Endothelial cell of umbilical vein (primary cell): ENCODE data around the gene MYH11. TPM values are rescaled to one million over a fixed set of nuclear protein-coding genes. Genes with fewer than 3 reads are reported as not detected.

Experiments used
- BruUV-seq: library from RNA; stranded (reverse); fragments of 400-500 nt; replicated peaks from 2 replicates; lab custom pipeline; 2021; lab: Mats Ljungman, UMichigan
- CTCF ChIA-PET: fragments of 300-600, 350-600 bp; sonication (Branson Sonifier 250); formaldehyde crosslinking; loops from one replicate; lab custom pipeline; 2021; ENCODE audit warnings: antibody characterized with exemption, inconsistent platforms; lab: Charles Lee
- POLR2A ChIA-PET: fragments of 300-600, 350-600 bp; sonication (Branson Sonifier 250); formaldehyde crosslinking; loops from one replicate; lab custom pipeline; 2021; ENCODE audit warnings: antibody characterized with exemption, inconsistent platforms; lab: Charles Lee
- DNase-seq: peaks from one replicate; pipeline ENCODE4 v3.0.0-alpha.2; 2011; ENCODE audit warnings: low read depth, low spot score
- FAIRE-seq: peaks from 2 replicates; lab custom pipeline; 2011; peaks lifted over from hg19 to GRCh38; lab: Jason Lieb, UNC
- H2AFZ ChIP-seq: 2 replicates; pipeline ENCODE4 v1.6.0; 2012; ENCODE audit warnings: low read depth, low read length, control low read depth, inconsistent platforms
- H3K27ac ChIP-seq: 2 replicates; pipeline ENCODE4 v1.5.1; 2011; ENCODE audit warnings: low read depth, mild to moderate bottlenecking, control low read depth, low read length, moderate library complexity; ENCODE audit not compliant: insufficient read depth
- H3K27me3 ChIP-seq, 2 experiments: 2 replicates each; pipeline versions ENCODE4 v1.6.0 to v1.6.1; 2011; ENCODE audit warnings: low read length in 2 of 2, mixed read lengths in 1 of 2; ENCODE audit not compliant: control insufficient read depth in 2 of 2, insufficient read depth in 2 of 2
- H3K36me3 ChIP-seq, 2 experiments: 2 replicates in 1 of 2; 3 replicates in 1 of 2; pipeline ENCODE4 v1.5.1; 2011; ENCODE audit warnings: low read length in 2 of 2, mild to moderate bottlenecking in 1 of 2, moderate library complexity in 1 of 2; ENCODE audit not compliant: control insufficient read depth in 2 of 2, insufficient read depth in 2 of 2; ENCODE audit errors: extremely low read depth in 1 of 2
- H3K4me1 ChIP-seq: 3 replicates; pipeline ENCODE4 v1.5.1; 2011; ENCODE audit warnings: mild to moderate bottlenecking, low read length; ENCODE audit not compliant: control insufficient read depth, insufficient read depth; ENCODE audit errors: extremely low read depth
- H3K4me2 ChIP-seq: 2 replicates; pipeline ENCODE4 v1.6.1; 2011; ENCODE audit warnings: low read length, control low read depth, mixed read lengths; ENCODE audit not compliant: insufficient read depth
- H3K4me3 ChIP-seq, 3 experiments: fragments of 200-600 bp in 1 of 3; sonication (generic), shearing (Covaris generic) in 1 of 3; replicated peaks in 1 of 3; 2 replicates each; pipeline ENCODE4 v1.5.1; 2011 to 2016; ENCODE audit warnings: control low read depth in 3 of 3, low read length in 3 of 3, mild to moderate bottlenecking in 2 of 3, inconsistent platforms in 1 of 3, low read depth in 1 of 3, moderate library complexity in 1 of 3; ENCODE audit not compliant: insufficient read depth in 1 of 3
- H3K79me2 ChIP-seq: 2 replicates; pipeline ENCODE4 v1.6.0; 2012; ENCODE audit warnings: low read length, inconsistent platforms; ENCODE audit not compliant: control insufficient read depth, insufficient read depth
- H3K9ac ChIP-seq: replicated peaks from 2 replicates; pipeline ENCODE3; 2011; ENCODE audit warnings: low read length, control low read depth; ENCODE audit not compliant: insufficient read depth; ENCODE audit errors: extremely low read depth
- H3K9me1 ChIP-seq: replicated peaks from 3 replicates; pipeline ENCODE4 v1.6.0; 2011; ENCODE audit warnings: mild to moderate bottlenecking, low read length; ENCODE audit not compliant: control insufficient read depth, insufficient read depth; ENCODE audit errors: extremely low read depth
- H3K9me3 ChIP-seq: replicated peaks from 2 replicates; pipeline ENCODE4 v1.5.1; 2012; ENCODE audit warnings: low read length, inconsistent platforms; ENCODE audit not compliant: control insufficient read depth, insufficient read depth
- H4K20me1 ChIP-seq: replicated peaks from 2 replicates; pipeline ENCODE3; 2011; ENCODE audit warnings: mild to moderate bottlenecking, low read length; ENCODE audit not compliant: control insufficient read depth, insufficient read depth; ENCODE audit errors: extremely low read depth
- CTCF ChIP-seq, 2 donors: IDR thresholded peaks; 1 replicate in 1 of 2; 2 replicates in 1 of 2; pipeline ENCODE4 v1.5.1; 2011; ENCODE audit warnings: low read length in 2 of 2, mild to moderate bottlenecking in 2 of 2, moderate library complexity in 2 of 2, control low read depth in 1 of 2, inconsistent platforms in 1 of 2, low read depth in 1 of 2; ENCODE audit not compliant: insufficient read depth in 1 of 2; ENCODE audit errors: extremely low read depth in 1 of 2
- FOS ChIP-seq: IDR thresholded peaks from 2 replicates; pipeline ENCODE4 v1.6.1; 2011; ENCODE audit warnings: mild to moderate bottlenecking, low read length, moderate library complexity, borderline replicate concordance; ENCODE audit not compliant: insufficient read depth
- GATA2 ChIP-seq: IDR thresholded peaks from 2 replicates; pipeline ENCODE4 v1.7.0; 2011; ENCODE audit warnings: low read depth, mild to moderate bottlenecking, moderate library complexity, mixed read lengths, low read length; ENCODE audit not compliant: insufficient read length, insufficient read depth
- JUN ChIP-seq: IDR thresholded peaks from 2 replicates; pipeline ENCODE4 v1.6.1; 2011; ENCODE audit warnings: borderline replicate concordance, low read depth; ENCODE audit not compliant: insufficient read length, insufficient read depth
- MAX ChIP-seq: IDR thresholded peaks from 2 replicates; pipeline ENCODE4 v1.6.1; 2011; ENCODE audit not compliant: insufficient read depth, insufficient read length
- MYC ChIP-seq: IDR thresholded peaks from one replicate; pipeline ENCODE4 v1.6.1; 2011; ENCODE audit warnings: mild to moderate bottlenecking, low read depth, low read length
- POLR2A ChIP-seq: IDR thresholded peaks from 2 replicates; pipeline ENCODE4 v1.6.1; 2012; ENCODE audit warnings: low read depth, mild to moderate bottlenecking, control low read depth, low read length
- POLR2AphosphoS5 ChIP-seq: IDR thresholded peaks from 2 replicates; pipeline ENCODE4 v1.6.1; 2012; ENCODE audit warnings: low read depth, mild to moderate bottlenecking, control low read depth, low read length, moderate library complexity; ENCODE audit not compliant: insufficient read depth
- dilution Hi-C: fragments of 300-500 bp; cut with MboI; formaldehyde crosslinking; loops from one replicate; pipeline ENCODE4 v1.15.0; 2019; ENCODE audit warnings: low sequenced_read_pairs; ENCODE audit not compliant: extremely low pct_ligation_motif_present
- intact Hi-C: fragments of 100-400 bp; cut with micrococcal nuclease; formaldehyde crosslinking; loops from one replicate; pipeline ENCODE4 v1.10.0; 2022
- polyA plus RNA-seq, 4 experiments: library from polyadenylated mRNA; depleted of rRNA in 3 of 4; stranded (reverse) in 3 of 4; unstranded in 1 of 4; fragments of >200 nt; gene quantifications; 2 replicates each; pipeline versions ENCODE4 v1.2.1 to v1.2.3, GENCODE V29; 2011 to 2012; ENCODE audit warnings: missing spikeins in 1 of 4
- total RNA-seq: library from RNA; stranded (reverse); gene quantifications from 2 replicates; pipeline ENCODE4 v1.2.3, GENCODE V29; 2021

MYH11 gene
- total and polyA plus RNA-seq, 2 donors (not counting 3 experiments of a cell fraction or from before 2014, with no cell fraction given) = not detected

DNA sequence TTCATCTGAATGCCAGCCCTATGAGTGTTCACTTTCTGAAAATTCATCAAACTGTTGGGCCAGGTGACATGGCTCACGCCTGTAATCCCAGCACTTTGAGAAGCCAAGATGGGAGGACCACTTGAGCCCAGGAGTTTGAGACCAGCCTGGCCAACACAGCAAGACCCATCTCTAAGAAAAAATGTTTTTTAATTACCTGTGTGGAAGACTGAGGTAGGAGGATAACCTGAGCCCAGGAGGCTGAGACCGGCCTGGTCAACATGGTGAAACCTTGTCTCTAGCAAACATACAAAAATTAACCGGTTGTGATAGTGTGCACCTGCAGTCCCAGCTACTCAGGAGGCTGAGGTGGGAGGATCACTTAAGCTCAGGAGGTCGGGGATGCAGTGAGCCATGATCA is 10.3 kb downstream of the MYH11 start:
- Histone ChIP-seq H3K79me2 (no peaks in the 10 kb centered on the region), H3K9ac (no peak overlapping the region), H2AFZ (no peak overlapping the region), H3K4me2 (no peak overlapping the region), H3K4me1 (no peaks in the 10 kb centered on the region), H3K27ac (no peak overlapping the region), H3K9me1 (no peaks in the 10 kb centered on the region), H4K20me1 (no peaks in the 10 kb centered on the region), H3K9me3 (no peaks in the 10 kb centered on the region), H3K27me3 (peaks cover 2 to 6% of the 10 kb centered on the region in 2 experiments), H3K4me3 (no peak overlapping the region), H3K36me3 (no peaks in the 10 kb centered on the region)
- FAIRE-seq (no peak), DNase-seq (no peak)
- ChIA-PET POLR2A (no interaction called here), CTCF (interaction anchor here (0.7 to 2.0 kb wide), 3 partner anchors 22 to 90 kb away, joined by 3 to 7 read pairs (median 3); no protein-coding TSS in a partner anchor)
- dilution Hi-C loops (no loop called here), intact Hi-C loops (no loop called here)
- BruUV-seq = no TSS peak
- TF ChIP-seq POLR2AphosphoS5 = no peak
- no peak for TF ChIP-seq MAX
- TF ChIP-seq POLR2A = no peak
- no peak for TF ChIP-seq GATA2
- no peak for TF ChIP-seq FOS
- no peak for TF ChIP-seq CTCF (IDR thresholded peaks at IDR 0.05; ENCODE audit: extremely low read depth in 1 of 2, insufficient read depth in 1 of 2, low read depth in 1 of 2, low read length in 2 of 2)
- no peak for TF ChIP-seq MYC
- no peak for TF ChIP-seq JUN
